IMR-90 (cell line): Measurements from ENCODE around the gene DOCK4. TPM values are rescaled to one million over a fixed set of nuclear protein-coding genes. Genes with fewer than 3 reads are reported as not detected.

ENCODE experiments used
- ATAC-seq: fragments of 200-7000 bp; cut with Tn5 transposase; 2 replicates; pipeline ENCODE4 v1.9.1; 2020; ENCODE audit warnings: low read depth, mild to moderate bottlenecking, moderate library complexity
- BruUV-seq: library from RNA; stranded (reverse); fragments of 400-500 nt; replicated peaks from 2 replicates; lab custom pipeline; 2021; lab: Mats Ljungman, UMichigan
- CTCF ChIA-PET: fragments of 300-600 bp; formaldehyde crosslinking; extraction: SDS; loops from one replicate; lab custom pipeline; 2021; ENCODE audit warnings: antibody characterized with exemption; lab: Yijun Ruan, JAX
- POLR2A ChIA-PET: fragments of 300-600 bp; sonication (Branson Sonifier 250); formaldehyde crosslinking; loops from one replicate; lab custom pipeline; 2022; ENCODE audit warnings: antibody characterized with exemption; ENCODE audit not compliant: unreplicated experiment; lab: Charles Lee
- DNase-seq: peaks from one replicate; pipeline ENCODE4 v3.0.0; 2013
- H2AFZ ChIP-seq: replicated peaks from 2 replicates; pipeline ENCODE3; 2013; ENCODE audit warnings: low read length, mild to moderate bottlenecking; ENCODE audit not compliant: poor library complexity
- H2AK5ac ChIP-seq: 2 replicates; pipeline ENCODE4 v1.6.1; 2013; ENCODE audit warnings: low read depth, low read length, inconsistent platforms
- H2AK9ac ChIP-seq: replicated peaks from 2 replicates; pipeline ENCODE3; 2013; ENCODE audit warnings: mild to moderate bottlenecking, low read depth, low read length, moderate library complexity; ENCODE audit not compliant: poor library complexity
- H2BK120ac ChIP-seq: 2 replicates; pipeline ENCODE4 v1.6.1; 2013; ENCODE audit warnings: low read depth, low read length, inconsistent platforms
- H2BK15ac ChIP-seq: 3 replicates; pipeline ENCODE4 v1.6.1; 2013; ENCODE audit warnings: low read depth, low read length, inconsistent platforms
- H2BK20ac ChIP-seq: 2 replicates; pipeline ENCODE4 v1.6.1; 2013; ENCODE audit warnings: low read depth, mild to moderate bottlenecking, inconsistent platforms, low read length, moderate library complexity
- H2BK5ac ChIP-seq: 2 replicates; pipeline ENCODE4 v1.6.1; 2013; ENCODE audit warnings: mild to moderate bottlenecking, low read depth, low read length, inconsistent platforms; ENCODE audit not compliant: poor library complexity, severe bottlenecking
- H3K14ac ChIP-seq: replicated peaks from 2 replicates; pipeline ENCODE4 v1.6.1; 2013; ENCODE audit warnings: low read depth, low read length, inconsistent platforms
- H3K18ac ChIP-seq: 2 replicates; pipeline ENCODE4 v1.6.1; 2013; ENCODE audit warnings: low read depth, low read length, control low read depth
- H3K23ac ChIP-seq: 2 replicates; pipeline ENCODE4 v1.6.1; 2013; ENCODE audit warnings: low read depth, low read length, inconsistent platforms
- H3K27ac ChIP-seq: 2 replicates; pipeline ENCODE4 v1.5.1; 2013; ENCODE audit warnings: mild to moderate bottlenecking, control low read depth, low read length; ENCODE audit not compliant: insufficient read depth
- H3K27me3 ChIP-seq: 2 replicates; pipeline ENCODE4 v1.6.1; 2013; ENCODE audit warnings: low read length; ENCODE audit not compliant: control insufficient read depth, insufficient read depth
- H3K36me3 ChIP-seq: 2 replicates; pipeline ENCODE4 v1.6.1; 2013; ENCODE audit warnings: low read length, mixed read lengths; ENCODE audit not compliant: control insufficient read depth, insufficient read depth
- H3K4ac ChIP-seq: 2 replicates; pipeline ENCODE4 v1.6.1; 2013; ENCODE audit warnings: low read depth, low read length, inconsistent platforms
- H3K4me1 ChIP-seq: 2 replicates; pipeline ENCODE4 v1.6.1; 2013; ENCODE audit warnings: low read length, mixed read lengths; ENCODE audit not compliant: control insufficient read depth, insufficient read depth
- H3K4me2 ChIP-seq: 2 replicates; pipeline ENCODE4 v1.6.1; 2013; ENCODE audit warnings: low read depth, mild to moderate bottlenecking, control low read depth, low read length, moderate library complexity
- H3K4me3 ChIP-seq: 2 replicates; pipeline ENCODE4 v1.5.1; 2013; ENCODE audit warnings: low read depth, mild to moderate bottlenecking, control low read depth, low read length, moderate library complexity; ENCODE audit not compliant: insufficient read depth
- H3K56ac ChIP-seq: 2 replicates; pipeline ENCODE4 v1.6.1; 2013; ENCODE audit warnings: low read length, inconsistent platforms; ENCODE audit not compliant: insufficient read depth; ENCODE audit errors: extremely low read depth
- H3K79me1 ChIP-seq, 2 experiments: 2 replicates each; pipeline ENCODE4 v1.6.1; 2013; ENCODE audit warnings: low read length in 2 of 2, inconsistent platforms in 1 of 2, low read depth in 1 of 2
- H3K9ac ChIP-seq: 2 replicates; pipeline ENCODE4 v1.6.1; 2013; ENCODE audit warnings: low read depth, low read length, control low read depth
- H3K9me1 ChIP-seq: 2 replicates; pipeline ENCODE4 v1.6.1; 2013; ENCODE audit warnings: low read length, inconsistent platforms; ENCODE audit not compliant: insufficient read depth
- H3K9me3 ChIP-seq: 2 replicates; pipeline ENCODE4 v1.6.1; 2013; ENCODE audit warnings: low read length; ENCODE audit not compliant: control insufficient read depth, insufficient read depth
- H4K20me1 ChIP-seq: 2 replicates; pipeline ENCODE4 v1.6.1; 2013; ENCODE audit warnings: low read length, inconsistent platforms; ENCODE audit not compliant: insufficient read depth
- H4K5ac ChIP-seq: 2 replicates; pipeline ENCODE4 v1.6.1; 2013; ENCODE audit warnings: mild to moderate bottlenecking, low read depth, low read length, control low read depth
- H4K8ac ChIP-seq, 2 experiments: 2 replicates each; pipeline ENCODE4 v1.6.1; 2013; ENCODE audit warnings: low read depth in 2 of 2, low read length in 2 of 2, control low read depth in 1 of 2, inconsistent platforms in 1 of 2
- H4K91ac ChIP-seq: 2 replicates; pipeline ENCODE4 v1.6.1; 2013; ENCODE audit warnings: low read depth, low read length, inconsistent platforms; ENCODE audit not compliant: insufficient read depth
- BHLHE40 ChIP-seq: fragments of 150-350 bp; IDR thresholded peaks from 2 replicates; pipeline ENCODE4 v1.6.1; 2016; ENCODE audit warnings: mild to moderate bottlenecking, low read depth, low read length
- CEBPB ChIP-seq: IDR thresholded peaks from 2 replicates; pipeline ENCODE4 v1.6.1; 2012; ENCODE audit warnings: low read depth, low read length, improper control_type of control experiment
- CHD1 ChIP-seq: IDR thresholded peaks from 2 replicates; pipeline ENCODE4 v1.6.1; 2012; ENCODE audit warnings: low read depth, low read length, improper control_type of control experiment
- ELK1 ChIP-seq: fragments of 150-350 bp; IDR thresholded peaks from 2 replicates; pipeline ENCODE4 v1.6.1; 2016; ENCODE audit warnings: low read depth, mild to moderate bottlenecking, low read length, moderate library complexity, borderline replicate concordance
- FOS ChIP-seq: fragments of 150-350 bp; IDR thresholded peaks from 2 replicates; pipeline ENCODE4 v1.6.1; 2016; ENCODE audit warnings: low read depth, low read length
- MAFK ChIP-seq: IDR thresholded peaks from 2 replicates; pipeline ENCODE4 v1.6.1; 2012; ENCODE audit warnings: low read depth, low read length, improper control_type of control experiment
- MAZ ChIP-seq: IDR thresholded peaks from 2 replicates; pipeline ENCODE4 v1.6.1; 2012; ENCODE audit warnings: low read depth, mild to moderate bottlenecking, low read length, improper control_type of control experiment, moderate library complexity, borderline replicate concordance
- MXI1 ChIP-seq: IDR thresholded peaks from 2 replicates; pipeline ENCODE4 v1.6.1; 2012; ENCODE audit warnings: low read depth, mild to moderate bottlenecking, low read length, moderate library complexity, borderline replicate concordance
- NFE2L2 ChIP-seq: fragments of 150-350 bp; IDR thresholded peaks from 2 replicates; pipeline ENCODE4 v1.6.1; 2016; ENCODE audit warnings: low read depth, mild to moderate bottlenecking, low read length
- POLR2A ChIP-seq: IDR thresholded peaks from 2 replicates; pipeline ENCODE4 v1.6.1; 2012; ENCODE audit warnings: mild to moderate bottlenecking, low read depth, low read length
- RAD21 ChIP-seq: IDR thresholded peaks from 2 replicates; pipeline ENCODE4 v1.6.1; 2012; ENCODE audit warnings: low read length, improper control_type of control experiment
- RCOR1 ChIP-seq: IDR thresholded peaks from 2 replicates; pipeline ENCODE4 v1.6.1; 2012; ENCODE audit warnings: mild to moderate bottlenecking, low read length, improper control_type of control experiment; ENCODE audit not compliant: insufficient replicate concordance
- RFX5 ChIP-seq: IDR thresholded peaks from 2 replicates; pipeline ENCODE4 v1.8.0; 2012; ENCODE audit warnings: low read depth, mild to moderate bottlenecking, low read length, moderate library complexity
- SMC3 ChIP-seq: fragments of 150-350 bp; IDR thresholded peaks from 2 replicates; pipeline ENCODE4 v1.6.1; 2016; ENCODE audit warnings: low read depth, mild to moderate bottlenecking, antibody characterized with exemption, low read length, moderate library complexity
- USF2 ChIP-seq: fragments of 150-350 bp; IDR thresholded peaks from 2 replicates; pipeline ENCODE4 v1.6.1; 2017; ENCODE audit warnings: mild to moderate bottlenecking, antibody characterized with exemption, low read length, low read depth
- WGBS, 2 experiments: methylation state at CpG; one replicate each; pipeline versions ENCODE4 v1.1.5 to v1.1.7; 2013; ENCODE audit warnings: missing lambda C conversion rate in 2 of 2; ENCODE audit not compliant: insufficient read length in 1 of 2; ENCODE audit errors: extremely low coverage in 2 of 2; 5-methylcytosine and 5-hydroxymethylcytosine counted together
- dilution Hi-C: fragments of 300-500 bp; cut with HindIII; formaldehyde crosslinking; loops from one replicate; pipeline ENCODE4 v1.14.3; 2018; ENCODE audit warnings: low sequenced_read_pairs; ENCODE audit not compliant: unreplicated experiment
- in situ Hi-C: fragments of 300-500 bp; cut with MboI; formaldehyde crosslinking; loops from 3 replicates; pipeline ENCODE4 v1.14.3; 2019; ENCODE audit warnings: low sequenced_read_pairs, inconsistent platforms, mixed read lengths
- intact Hi-C: fragments of 100-400 bp; cut with micrococcal nuclease; formaldehyde crosslinking; loops from 2 replicates; pipeline ENCODE4 v1.10.0; 2022
- polyA plus RNA-seq, 3 experiments: library from polyadenylated mRNA; depleted of rRNA; stranded (reverse); fragments of >200 nt; gene quantifications; 2 replicates each; pipeline ENCODE4 v1.2.3, GENCODE V29; 2012; ENCODE audit warnings: low replicate concordance in 1 of 3
- total RNA-seq: library from RNA; depleted of rRNA; stranded (reverse); fragments of >200 nt; gene quantifications from 2 replicates; pipeline ENCODE4 v1.2.3, GENCODE V29; 2012

Gene DOCK4
- total and polyA plus RNA-seq, 2 of the 4 experiments (the other 2 are of a cell fraction) = 4.4 to 12.2 TPM

GRCh38 chr7:112206991-112207592, 893 bp upstream of the DOCK4 start:
- Histone ChIP-seq H3K9me3 (no peaks in the 10 kb centered on the region), H2AFZ (peak overlapping the region; percentile 95), H2AK5ac (no peak overlapping the region), H3K9me1 (no peaks in the 10 kb centered on the region), H4K91ac (peak overlapping the region; percentile 26; the same call in 1 of the 2 replicates), H3K14ac (peak overlapping the region; percentile 71), H3K56ac (peak overlapping the region; percentile 39; the same call in 1 of the 2 replicates), H3K27ac (peak overlapping the region; percentile 39), H3K4me3 (peak overlapping the region; percentile 70), H3K4me1 (peaks cover 5% of the 10 kb centered on the region; the same call in 1 of the 2 replicates), H3K27me3 (no peaks in the 10 kb centered on the region), H2BK5ac (peak overlapping the region; percentile 19), H2BK20ac (no peak overlapping the region), H3K4ac (peak overlapping the region; percentile 58; the same call in 1 of the 2 replicates), H2BK120ac (no peak overlapping the region), H4K5ac (no peak overlapping the region), H3K23ac (peak overlapping the region; percentile 77), H3K4me2 (peak overlapping the region; percentile 70), H3K9ac (peak overlapping the region; percentile 66), H3K36me3 (no peaks in the 10 kb centered on the region), H2BK15ac (no peak overlapping the region), H4K8ac (peak overlapping the region in 1 of 2 experiments; percentile 29; a peak in 2 of 4 replicates), H3K79me1 (peaks cover 27 to 54% of the 10 kb centered on the region in 2 experiments), H3K18ac (no peak overlapping the region), H4K20me1 (no peaks in the 10 kb centered on the region; the same call in 1 of the 2 replicates), H2AK9ac (peak overlapping the region; percentile 47)
- WGBS, 2 experiments = no CpG with 5 or more reads among the region's 14 CpGs
- no peak for DNase-seq
- TSS peak; percentile 25 for BruUV-seq
- CTCF ChIA-PET = interaction anchor here (0.9 kb wide), 1 partner anchor 216 kb away, joined by 4 read pairs; no protein-coding TSS in a partner anchor
- dilution Hi-C loops (no loop called here), intact Hi-C loops (loop anchor here (2.0 to 10.0 kb wide), 4 partner anchors 185 to 244 kb away; partner anchors contain the start of gene IFRD1), in situ Hi-C loops (loop anchor here (10.0 to 25.0 kb wide), 2 partner anchors 208 to 445 kb away; no protein-coding TSS in a partner anchor)
- ATAC-seq = peak; percentile 0; the same call in 1 of the 2 replicates
- POLR2A ChIA-PET = no interaction called here
- TF ChIP-seq USF2 (no peak), FOS (no peak), BHLHE40 (no peak), ELK1 (no peak), POLR2A (no peak), MAZ (no peak), MAFK (no peak), RFX5 (no peak), NFE2L2 (no peak), SMC3 (no peak), RAD21 (no peak), CEBPB (no peak), CHD1 (no peak), MXI1 (no peak), RCOR1 (no peak)
